C4-2B (cell line): ENCODE data around the gene TUBGCP3.
A peak's percentile ranks its signal among the peaks of the same experiment; 100 is the strongest.

Source experiments
- H3K27ac ChIP-seq: fragments of 450-650 bp; 2 replicates; pipeline ENCODE4 v1.5.1; 2017
- ZFX ChIP-seq: fragments of 450-650 bp; IDR thresholded peaks from 2 replicates; pipeline ENCODE4 v1.6.1; 2017
- TF ChIP-seq, protein P1 (sequence below): fragments of 450-650 bp; conservative IDR thresholded peaks from 2 replicates; pipeline ENCODE4 v1.5.1; 2017; ENCODE audit warnings: mild to moderate bottlenecking

TUBGCP3 gene

DNA sequence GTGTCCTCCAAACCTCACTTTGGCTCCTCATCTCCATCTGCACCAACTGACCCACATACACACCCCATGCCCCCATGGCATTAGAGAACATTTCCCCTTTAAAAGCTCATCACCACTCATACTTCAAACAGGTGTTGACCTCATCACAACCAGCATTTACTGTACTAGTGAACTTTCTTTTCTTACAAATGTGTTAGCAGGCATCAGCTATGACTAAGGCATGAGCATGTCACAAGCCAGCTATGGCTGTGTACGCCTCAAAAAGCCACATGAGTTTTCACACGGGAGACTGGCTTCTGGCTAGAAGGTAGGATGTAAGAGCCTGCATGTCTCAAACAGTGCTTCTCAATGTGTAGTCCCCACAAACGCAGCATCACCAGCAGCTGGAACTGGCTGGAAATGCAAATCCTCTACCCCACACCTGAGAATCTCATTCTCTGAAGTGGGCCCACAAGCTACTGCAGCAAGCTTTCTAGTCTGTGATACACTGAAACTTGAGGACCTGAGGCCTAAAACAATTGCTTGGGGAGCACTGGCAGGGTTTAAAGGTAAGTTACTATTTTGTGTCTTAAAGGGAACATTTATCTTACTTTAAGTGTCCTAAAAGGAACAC is 66.8 kb downstream of the TUBGCP3 start:
- H3K27ac ChIP-seq, result no peak overlapping the region
- no peak for TF ChIP-seq ZFX
- TF ChIP-seq, protein P1, sequence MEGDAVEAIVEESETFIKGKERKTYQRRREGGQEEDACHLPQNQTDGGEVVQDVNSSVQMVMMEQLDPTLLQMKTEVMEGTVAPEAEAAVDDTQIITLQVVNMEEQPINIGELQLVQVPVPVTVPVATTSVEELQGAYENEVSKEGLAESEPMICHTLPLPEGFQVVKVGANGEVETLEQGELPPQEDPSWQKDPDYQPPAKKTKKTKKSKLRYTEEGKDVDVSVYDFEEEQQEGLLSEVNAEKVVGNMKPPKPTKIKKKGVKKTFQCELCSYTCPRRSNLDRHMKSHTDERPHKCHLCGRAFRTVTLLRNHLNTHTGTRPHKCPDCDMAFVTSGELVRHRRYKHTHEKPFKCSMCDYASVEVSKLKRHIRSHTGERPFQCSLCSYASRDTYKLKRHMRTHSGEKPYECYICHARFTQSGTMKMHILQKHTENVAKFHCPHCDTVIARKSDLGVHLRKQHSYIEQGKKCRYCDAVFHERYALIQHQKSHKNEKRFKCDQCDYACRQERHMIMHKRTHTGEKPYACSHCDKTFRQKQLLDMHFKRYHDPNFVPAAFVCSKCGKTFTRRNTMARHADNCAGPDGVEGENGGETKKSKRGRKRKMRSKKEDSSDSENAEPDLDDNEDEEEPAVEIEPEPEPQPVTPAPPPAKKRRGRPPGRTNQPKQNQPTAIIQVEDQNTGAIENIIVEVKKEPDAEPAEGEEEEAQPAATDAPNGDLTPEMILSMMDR, result no peak

DNA sequence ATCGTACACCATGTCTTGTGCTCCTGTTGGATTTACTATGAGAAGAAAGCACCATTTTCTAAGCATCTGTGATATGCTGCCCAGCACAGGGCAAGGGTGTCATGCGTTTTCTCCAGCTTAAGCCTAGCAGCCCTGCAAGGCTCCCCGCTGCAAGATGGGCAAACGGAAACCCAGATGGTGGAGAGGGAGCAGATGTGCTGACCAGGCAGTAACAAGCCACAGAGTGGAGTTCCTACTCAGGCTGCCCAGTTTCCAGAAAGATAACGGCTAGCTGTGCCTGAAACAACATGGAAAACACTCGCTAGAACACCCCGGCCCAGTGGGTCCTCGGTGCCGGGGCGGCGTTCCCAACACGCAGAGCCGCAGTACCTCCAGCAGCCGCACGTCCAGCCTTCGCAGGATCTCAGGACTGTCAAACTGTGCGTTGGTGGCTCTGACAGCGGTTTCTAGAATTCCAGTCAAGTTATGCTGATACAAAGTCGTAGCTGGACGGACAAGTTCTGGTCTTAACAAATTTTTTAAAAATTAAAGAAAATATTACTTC is 68.4 kb downstream of the TUBGCP3 start:
- TF ChIP-seq, protein P1, result no peak
- TF ChIP-seq ZFX, result no peak
- no peak overlapping the region for H3K27ac ChIP-seq

DNA sequence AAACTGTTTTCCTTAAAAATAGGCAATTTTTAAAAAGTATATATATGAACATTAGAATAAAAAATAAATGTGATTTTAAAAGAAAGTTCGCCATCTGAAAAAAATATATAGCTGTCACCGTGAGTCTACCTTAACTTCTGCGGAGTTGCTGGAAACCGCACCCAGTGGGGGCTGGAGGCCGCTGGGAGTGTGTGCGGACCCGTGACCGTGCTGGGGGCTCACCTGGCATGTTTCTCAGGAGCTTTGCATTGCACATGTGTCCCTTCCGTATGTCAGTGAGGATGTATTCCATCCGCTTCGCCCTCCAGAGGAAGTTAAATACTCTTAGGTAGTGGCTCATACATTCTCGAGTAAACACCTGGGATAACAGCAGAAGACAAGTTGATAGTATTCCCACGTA is 71.7 kb downstream of the TUBGCP3 start:
- TF ChIP-seq ZFX, result no peak
- TF ChIP-seq, protein P1, result no peak

DNA sequence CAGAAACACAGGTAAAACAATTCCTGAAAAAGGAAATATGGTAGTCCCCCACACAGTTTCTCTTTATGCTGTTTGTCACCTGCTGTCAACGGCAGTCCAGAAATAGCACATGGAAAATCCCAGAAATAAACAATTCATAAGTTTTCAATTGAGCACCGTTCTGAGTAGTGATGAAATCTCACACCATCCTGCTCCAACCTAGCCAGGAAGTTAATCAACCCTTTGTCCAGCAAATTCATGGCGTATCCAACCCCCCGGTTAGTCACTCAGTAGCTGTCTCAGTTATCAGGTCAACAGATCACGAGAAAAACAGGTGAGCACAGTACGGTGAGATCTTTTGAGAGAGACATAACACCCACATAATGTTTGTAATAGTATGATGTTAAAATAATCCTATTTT is 74.2 kb downstream of the TUBGCP3 start:
- no peak overlapping the region for H3K27ac ChIP-seq

More for the DNA sequence above, 71.7 kb downstream of the TUBGCP3 start:
- H3K27ac ChIP-seq, result no peak overlapping the region

DNA sequence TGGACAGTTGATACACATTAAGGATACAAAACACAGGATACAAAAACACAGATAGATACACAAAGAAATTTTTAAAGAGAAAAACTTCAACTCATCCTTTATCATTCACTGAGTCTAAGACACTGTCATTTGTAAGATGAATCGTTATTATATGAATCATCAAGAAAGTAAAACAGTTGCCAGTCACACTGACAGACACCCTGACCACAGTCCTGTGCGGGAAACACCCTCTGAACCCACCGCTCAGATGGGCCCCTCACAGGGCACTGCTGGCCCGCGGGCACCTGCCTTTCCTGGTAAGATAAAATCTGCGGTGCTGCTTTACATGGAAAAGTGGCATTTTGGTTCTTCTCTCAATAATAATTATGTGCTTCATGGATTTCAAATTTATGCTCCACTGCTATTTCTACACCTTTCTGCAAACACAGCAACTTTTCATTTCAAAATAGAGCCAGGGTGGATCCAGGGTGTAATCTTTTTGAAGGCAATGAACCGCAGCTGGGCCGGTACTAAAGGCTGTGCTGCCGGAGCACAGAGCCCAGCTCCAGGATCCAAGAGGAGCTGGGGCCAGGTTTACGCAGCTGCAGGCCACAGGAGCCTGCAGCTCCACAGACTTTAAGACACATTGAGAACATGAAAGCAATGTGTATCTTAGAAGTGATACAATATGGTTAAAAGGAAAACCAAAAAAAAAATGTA is 76.8 kb downstream of the TUBGCP3 start:
- TF ChIP-seq, protein P1, result no peak
- no peak for TF ChIP-seq ZFX
- H3K27ac ChIP-seq, result no peak overlapping the region

More for the DNA sequence above, 74.2 kb downstream of the TUBGCP3 start:
- no peak for TF ChIP-seq ZFX
- TF ChIP-seq, protein P1, result no peak

DNA sequence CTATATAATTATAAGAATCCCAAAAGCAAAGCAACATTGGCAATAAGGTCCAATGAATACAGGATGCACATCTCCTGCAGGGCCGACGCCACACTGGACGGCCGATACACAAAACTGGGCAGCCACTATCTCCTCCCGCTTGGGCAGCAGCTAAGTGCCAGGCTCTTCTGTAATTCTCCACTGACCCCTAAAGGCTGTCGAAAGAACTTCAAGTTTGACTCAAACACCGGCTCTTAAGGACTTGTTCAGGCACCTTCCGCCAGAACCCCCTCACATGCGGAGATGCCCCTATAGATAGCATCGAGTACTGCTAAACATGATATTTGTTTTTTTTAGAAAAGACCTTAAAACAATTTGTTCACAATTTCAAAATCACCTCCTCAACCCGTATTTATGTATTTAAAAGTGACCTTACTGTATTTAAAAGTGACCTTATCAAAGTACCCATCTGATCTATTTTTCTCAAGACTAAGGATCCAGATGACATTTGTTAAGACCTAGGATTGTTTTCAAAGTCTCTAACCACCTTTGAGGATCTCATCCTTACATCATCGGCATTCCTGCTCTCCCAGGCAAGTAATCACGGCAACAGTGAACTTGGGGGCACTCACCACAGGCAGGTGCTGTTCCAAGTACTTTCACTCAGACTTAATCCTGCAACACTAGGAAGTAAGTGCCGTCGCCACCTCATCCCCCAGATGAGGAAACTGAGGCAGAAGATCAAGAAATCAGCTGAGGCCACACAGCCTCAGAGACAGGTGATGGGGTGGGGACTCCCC is 77.8 kb downstream of the TUBGCP3 start:
- TF ChIP-seq ZFX, result no peak
- TF ChIP-seq, protein P1, result peak; percentile 74
- no peak overlapping the region for H3K27ac ChIP-seq
